SK-N-SH (cell line): ENCODE results near the gene PSMD3.

Source experiments
- EZH2phosphoT487 ChIP-seq: fragments of 200-600 bp; sonication (generic); IDR thresholded peaks from 2 replicates; pipeline ENCODE4 v1.6.1; 2017; ENCODE audit warnings: low read depth, mixed run types, mild to moderate bottlenecking, antibody characterized with exemption, moderate library complexity, borderline replicate concordance
- JUND ChIP-seq: IDR thresholded peaks from 2 replicates; pipeline ENCODE4 v1.4.0; 2012
- POLR2AphosphoS5 ChIP-seq: IDR thresholded peaks from 2 replicates; pipeline ENCODE4 v1.6.1; 2012; ENCODE audit warnings: low read depth, low read length
- RCOR1 ChIP-seq: fragments of 150-350 bp; IDR thresholded peaks from 2 replicates; pipeline ENCODE4 v1.6.1; 2017; ENCODE audit warnings: antibody characterized with exemption, low read length
- TF ChIP-seq, protein P1 (sequence below): fragments of 200-600 bp; sonication (generic); IDR thresholded peaks from 2 replicates; pipeline ENCODE4 v1.6.1; 2017; ENCODE audit warnings: antibody characterized with exemption, mild to moderate bottlenecking, moderate library complexity

DNA sequence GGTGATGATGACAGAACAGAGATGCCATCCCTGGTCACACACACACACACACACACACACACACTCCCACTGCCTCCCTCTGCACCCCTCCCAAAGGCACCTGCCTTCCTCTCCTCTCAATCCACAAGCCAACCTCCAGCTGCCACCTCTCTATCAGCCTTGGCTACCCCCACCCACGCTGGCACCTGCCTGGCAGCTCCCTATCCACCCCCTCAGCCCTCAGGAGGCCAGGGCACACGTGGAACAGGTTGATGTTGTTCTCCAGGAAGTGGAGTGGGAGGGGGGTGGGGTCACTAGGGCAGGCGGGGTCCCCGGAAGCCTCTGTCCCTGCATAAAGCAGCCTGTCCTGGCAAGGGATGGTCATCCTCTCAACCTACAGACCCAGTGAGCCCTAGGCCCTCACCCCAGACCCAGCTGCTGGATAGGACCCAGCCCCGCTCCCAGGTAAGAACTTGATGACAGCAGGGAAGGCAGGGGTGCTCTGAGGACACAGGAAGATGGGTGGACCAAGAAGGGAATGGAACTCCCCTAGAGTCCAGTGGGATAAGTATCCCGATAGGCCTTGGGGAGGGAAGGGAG is 17.9 kb upstream of the PSMD3 start, which contains the start of gene GSDMA:
- no peak for TF ChIP-seq POLR2AphosphoS5
- TF ChIP-seq, protein P1, sequence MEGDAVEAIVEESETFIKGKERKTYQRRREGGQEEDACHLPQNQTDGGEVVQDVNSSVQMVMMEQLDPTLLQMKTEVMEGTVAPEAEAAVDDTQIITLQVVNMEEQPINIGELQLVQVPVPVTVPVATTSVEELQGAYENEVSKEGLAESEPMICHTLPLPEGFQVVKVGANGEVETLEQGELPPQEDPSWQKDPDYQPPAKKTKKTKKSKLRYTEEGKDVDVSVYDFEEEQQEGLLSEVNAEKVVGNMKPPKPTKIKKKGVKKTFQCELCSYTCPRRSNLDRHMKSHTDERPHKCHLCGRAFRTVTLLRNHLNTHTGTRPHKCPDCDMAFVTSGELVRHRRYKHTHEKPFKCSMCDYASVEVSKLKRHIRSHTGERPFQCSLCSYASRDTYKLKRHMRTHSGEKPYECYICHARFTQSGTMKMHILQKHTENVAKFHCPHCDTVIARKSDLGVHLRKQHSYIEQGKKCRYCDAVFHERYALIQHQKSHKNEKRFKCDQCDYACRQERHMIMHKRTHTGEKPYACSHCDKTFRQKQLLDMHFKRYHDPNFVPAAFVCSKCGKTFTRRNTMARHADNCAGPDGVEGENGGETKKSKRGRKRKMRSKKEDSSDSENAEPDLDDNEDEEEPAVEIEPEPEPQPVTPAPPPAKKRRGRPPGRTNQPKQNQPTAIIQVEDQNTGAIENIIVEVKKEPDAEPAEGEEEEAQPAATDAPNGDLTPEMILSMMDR: no peak
- TF ChIP-seq JUND: no peak
- no peak for TF ChIP-seq EZH2phosphoT487
- TF ChIP-seq RCOR1: no peak
